HepG2 (cell line): ENCODE data around the gene ISG20. TPM values are rescaled to one million over a fixed set of nuclear protein-coding genes. Genes with fewer than 3 reads are reported as not detected.

Experiments
- ATAC-seq: fragments of 200-7000 bp; cut with Tn5 transposase; 3 replicates; pipeline ENCODE4 v1.9.1; 2020; ENCODE audit warnings: mild to moderate bottlenecking, moderate library complexity
- BruUV-seq: library from RNA; stranded (reverse); fragments of 400-500 nt; replicated peaks from 2 replicates; lab custom pipeline; 2021; lab: Mats Ljungman, UMichigan
- CTCF ChIA-PET: fragments of 300-600 bp; formaldehyde crosslinking; extraction: SDS; loops from one replicate; lab custom pipeline; 2021; ENCODE audit warnings: low total read pairs, inconsistent platforms, low intra/inter-chr PET ratio; lab: Yijun Ruan, JAX
- POLR2A ChIA-PET: fragments of 350-600 bp; sonication (Branson Sonifier 250); formaldehyde crosslinking; loops from one replicate; lab custom pipeline; 2020; ENCODE audit warnings: antibody characterized with exemption, inconsistent platforms; lab: Yijun Ruan, JAX
- DNase-seq: peaks from one replicate; pipeline ENCODE4 v3.0.0-alpha.2; 2015; ENCODE audit warnings: low spot score
- FAIRE-seq: peaks from 3 replicates; lab custom pipeline; 2011; peaks lifted over from hg19 to GRCh38; lab: Jason Lieb, UNC
- H2AFZ ChIP-seq: one replicate; pipeline ENCODE4 v1.6.1; 2011; ENCODE audit warnings: low read length, inconsistent platforms
- H3K27ac ChIP-seq: fragments of 300-600 bp; 3 replicates; pipeline ENCODE4 v1.8.0; 2011; ENCODE audit warnings: mixed run types, mild to moderate bottlenecking, mixed read lengths, low read length, inconsistent platforms; ENCODE audit not compliant: insufficient read depth; ENCODE audit errors: extremely low read length
- H3K27me3 ChIP-seq, 2 experiments: fragments of 200-600 bp in 1 of 2; 2 replicates in 1 of 2; 3 replicates in 1 of 2; pipeline versions ENCODE4 v1.6.0 to v1.8.0; 2011; ENCODE audit warnings: low read length in 2 of 2, mild to moderate bottlenecking in 2 of 2, moderate library complexity in 2 of 2, inconsistent platforms in 1 of 2; ENCODE audit not compliant: insufficient read depth in 2 of 2, control insufficient read depth in 1 of 2
- H3K36me3 ChIP-seq, 2 experiments: fragments of 200-600 bp in 1 of 2; replicated peaks in 1 of 2; 2 replicates in 1 of 2; 3 replicates in 1 of 2; pipeline versions ENCODE4 v1.5.1 to v1.8.0; 2011; ENCODE audit warnings: low read length in 2 of 2, inconsistent platforms in 1 of 2; ENCODE audit not compliant: insufficient read depth in 2 of 2, control insufficient read depth in 1 of 2
- H3K4me1 ChIP-seq: 2 replicates; pipeline ENCODE4 v1.5.1; 2012; ENCODE audit warnings: low read length, inconsistent platforms; ENCODE audit not compliant: insufficient read depth
- H3K4me2 ChIP-seq: 2 replicates; pipeline ENCODE4 v1.6.0; 2011; ENCODE audit warnings: low read depth, low read length, inconsistent platforms
- H3K4me3 ChIP-seq, 3 experiments: fragments of 200-600 bp in 1 of 3; sonication (generic), shearing (Covaris generic) in 1 of 3; replicated peaks in 1 of 3; 2 replicates each; pipeline ENCODE4 v1.5.1; 2011 to 2016; ENCODE audit warnings: low read length in 3 of 3, inconsistent platforms in 2 of 3, low read depth in 2 of 3, mild to moderate bottlenecking in 2 of 3, control low read depth in 1 of 3, mixed read lengths in 1 of 3; ENCODE audit not compliant: insufficient read depth in 1 of 3
- H3K79me2 ChIP-seq: one replicate; pipeline ENCODE4 v1.6.1; 2011; ENCODE audit warnings: low read length, inconsistent platforms; ENCODE audit not compliant: insufficient read depth
- H3K9ac ChIP-seq: 2 replicates; pipeline ENCODE4 v1.6.0; 2011; ENCODE audit warnings: mild to moderate bottlenecking, low read depth, low read length, inconsistent platforms; ENCODE audit not compliant: insufficient read depth
- H3K9me3 ChIP-seq: 2 replicates; pipeline ENCODE4 v1.5.1; 2012; ENCODE audit warnings: mild to moderate bottlenecking, low read length
- H4K20me1 ChIP-seq: 2 replicates; pipeline ENCODE4 v1.6.0; 2011; ENCODE audit warnings: inconsistent platforms, mild to moderate bottlenecking, low read length, moderate library complexity; ENCODE audit not compliant: insufficient read depth
- HNF1A ChIP-seq, 2 experiments: sonication (generic) in 1 of 2; formaldehyde crosslinking in 1 of 2; IDR thresholded peaks; 2 replicates each; pipeline versions ENCODE4 v1.4.0 to v1.6.1; 2016 to 2020; ENCODE audit warnings: borderline replicate concordance in 1 of 2, low read depth in 1 of 2, mild to moderate bottlenecking in 1 of 2, missing genetic modification reagents in 1 of 2
- ZC3H13 ChIP-seq: sonication (generic); formaldehyde crosslinking; IDR thresholded peaks from 2 replicates; pipeline ENCODE4 v1.8.1; 2023; ENCODE audit warnings: mild to moderate bottlenecking, missing genetic modification reagents, moderate library complexity
- ZHX2 ChIP-seq, 2 experiments: sonication (generic) in 1 of 2; formaldehyde crosslinking in 1 of 2; IDR thresholded peaks; 2 replicates each; pipeline versions ENCODE4 v1.6.1 to v1.9.0; 2014 to 2022; ENCODE audit warnings: antibody characterized with exemption in 1 of 2, borderline replicate concordance in 1 of 2, inconsistent platforms in 1 of 2, low read depth in 1 of 2, missing genetic modification reagents in 1 of 2
- ZNF343 ChIP-seq: sonication (generic); formaldehyde crosslinking; IDR thresholded peaks from 2 replicates; pipeline ENCODE4 v1.4.0; 2020; ENCODE audit warnings: mild to moderate bottlenecking, missing genetic modification reagents
- ZNF83 ChIP-seq: sonication (generic); formaldehyde crosslinking; IDR thresholded peaks from 2 replicates; pipeline ENCODE4 v1.4.0; 2020; ENCODE audit warnings: missing genetic modification reagents, mild to moderate bottlenecking, borderline replicate concordance
- ZNF850 ChIP-seq: sonication (generic); formaldehyde crosslinking; conservative IDR thresholded peaks from 2 replicates; pipeline ENCODE4 v1.9.0; 2021; ENCODE audit warnings: mild to moderate bottlenecking, missing genetic modification reagents
- WGBS: methylation state at CpG from one replicate; pipeline ENCODE4 v1.1.6; 2017; ENCODE audit warnings: low lambda C conversion rate; 5-methylcytosine and 5-hydroxymethylcytosine counted together
- in situ Hi-C: cut with HindIII; loops from 2 replicates; pipeline ENCODE4 v1.10.0; 2017; ENCODE audit warnings: low pct_unique_long_range_greater_than_20kb; ENCODE audit not compliant: extremely low pct_ligation_motif_present
- intact Hi-C: fragments of 100-400 bp; cut with micrococcal nuclease; formaldehyde crosslinking; loops from one replicate; pipeline ENCODE4 v1.10.0; 2022; ENCODE audit not compliant: unreplicated experiment
- polyA plus RNA-seq, 8 experiments: library from polyadenylated mRNA; depleted of rRNA in 3 of 8; stranded (reverse) in 7 of 8; unstranded in 1 of 8; fragments of >200 nt; fragmentation: Illumina TruSeq in 4 of 8; extraction: Trizol in 4 of 8; gene quantifications; 2 replicates each; pipeline versions ENCODE4 v1.2.1 to v1.2.3, GENCODE V29; 2011 to 2016; ENCODE audit warnings: low read depth in 4 of 8, missing spikeins in 1 of 8, mixed read lengths in 1 of 8; ENCODE audit not compliant: insufficient read depth in 1 of 8
- total RNA-seq, 5 experiments: library from RNA; depleted of rRNA; stranded (reverse); fragments of >200 nt; fragmentation: Illumina TruSeq; extraction: Trizol; gene quantifications; 2 replicates each; pipeline ENCODE4 v1.2.3, GENCODE V29; 2016; ENCODE audit warnings: low read depth in 1 of 5
- TF ChIP-seq, protein P1 (sequence below): IDR thresholded peaks from 2 replicates; pipeline ENCODE4 v1.6.1; 2018; ENCODE audit warnings: missing genetic modification reagents
- TF ChIP-seq, protein P2 (sequence below): IDR thresholded peaks from 2 replicates; pipeline ENCODE4 v1.6.1; 2016; ENCODE audit warnings: missing compliant biosample characterization, missing genetic modification reagents, borderline replicate concordance

The ISG20 gene
- total and polyA plus RNA-seq, 2 of the 13 experiments (the other 11 are each of a cell fraction or from before 2014, with no cell fraction given): 6.3 to 31.5 TPM

DNA sequence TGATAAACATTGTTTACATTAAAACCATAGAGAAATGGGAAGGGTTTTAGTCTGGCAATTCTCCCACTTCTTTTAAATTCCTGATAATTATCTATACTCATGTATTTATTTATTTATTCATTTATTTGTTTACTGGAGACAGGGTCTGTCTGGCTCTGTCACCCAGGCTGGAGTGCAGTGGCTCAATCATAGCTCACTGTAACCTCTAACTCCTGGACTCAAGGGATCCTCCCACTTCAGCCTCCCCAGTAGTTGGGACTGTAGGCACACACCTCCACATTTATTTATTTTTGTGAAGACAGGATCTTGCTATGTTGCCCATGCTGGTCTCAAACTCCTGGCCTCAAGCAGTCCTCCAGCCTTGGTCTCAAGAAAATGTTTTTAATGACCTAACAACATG is 20.1 kb upstream of the ISG20 start (continued):
- TF ChIP-seq, protein P1, sequence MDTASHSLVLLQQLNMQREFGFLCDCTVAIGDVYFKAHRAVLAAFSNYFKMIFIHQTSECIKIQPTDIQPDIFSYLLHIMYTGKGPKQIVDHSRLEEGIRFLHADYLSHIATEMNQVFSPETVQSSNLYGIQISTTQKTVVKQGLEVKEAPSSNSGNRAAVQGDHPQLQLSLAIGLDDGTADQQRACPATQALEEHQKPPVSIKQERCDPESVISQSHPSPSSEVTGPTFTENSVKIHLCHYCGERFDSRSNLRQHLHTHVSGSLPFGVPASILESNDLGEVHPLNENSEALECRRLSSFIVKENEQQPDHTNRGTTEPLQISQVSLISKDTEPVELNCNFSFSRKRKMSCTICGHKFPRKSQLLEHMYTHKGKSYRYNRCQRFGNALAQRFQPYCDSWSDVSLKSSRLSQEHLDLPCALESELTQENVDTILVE: no peak

GRCh38 chr15:88619796-88620195 is 19.0 kb upstream of the ISG20 start:
- FAIRE-seq: no peak
- in situ Hi-C loops (loop anchor here (5.0 kb wide), 1 partner anchor 152 kb away; the partner anchor contains the start of genes MRPL46 and MRPS11), intact Hi-C loops (loop anchor here (10.0 kb wide), 1 partner anchor 215 kb away; no protein-coding TSS in a partner anchor)
- Histone ChIP-seq H2AFZ (no peak overlapping the region), H3K4me1 (peaks cover 47% of the 10 kb centered on the region), H4K20me1 (peaks cover 25% of the 10 kb centered on the region), H3K4me2 (no peak overlapping the region), H3K4me3 (no peak overlapping the region), H3K79me2 (peaks cover 39% of the 10 kb centered on the region), H3K9me3 (no peaks in the 10 kb centered on the region), H3K27ac (no peak overlapping the region), H3K27me3 (no peaks in the 10 kb centered on the region), H3K36me3 (peaks cover 0 to 9% of the 10 kb centered on the region in 2 experiments; a peak in 2 of 5 replicates), H3K9ac (no peak overlapping the region)
- WGBS: 91% methylated on average over 2 of the region's 2 CpGs
- no peak for DNase-seq
- ChIA-PET POLR2A (no interaction called here), CTCF (no interaction called here)
- BruUV-seq: no TSS peak
- ATAC-seq: no peak
- TF ChIP-seq ZHX2 (IDR thresholded peaks at IDR 0.05; ENCODE audit: low read depth) (no peak), ZHX2 (CRISPR knock-in tag; IDR thresholded peaks at IDR 0.05; ENCODE audit: borderline replicate concordance) (no peak), ZNF850 (CRISPR knock-in tag) (no peak), ZC3H13 (no peak), ZNF343 (CRISPR knock-in tag) (no peak), ZNF83 (CRISPR knock-in tag) (no peak), HNF1A (IDR thresholded peaks at IDR 0.05; ENCODE audit: low read depth) (no peak), HNF1A (CRISPR knock-in tag; IDR thresholded peaks at IDR 0.05; ENCODE audit: borderline replicate concordance) (no peak)
- TF ChIP-seq, protein P2, sequence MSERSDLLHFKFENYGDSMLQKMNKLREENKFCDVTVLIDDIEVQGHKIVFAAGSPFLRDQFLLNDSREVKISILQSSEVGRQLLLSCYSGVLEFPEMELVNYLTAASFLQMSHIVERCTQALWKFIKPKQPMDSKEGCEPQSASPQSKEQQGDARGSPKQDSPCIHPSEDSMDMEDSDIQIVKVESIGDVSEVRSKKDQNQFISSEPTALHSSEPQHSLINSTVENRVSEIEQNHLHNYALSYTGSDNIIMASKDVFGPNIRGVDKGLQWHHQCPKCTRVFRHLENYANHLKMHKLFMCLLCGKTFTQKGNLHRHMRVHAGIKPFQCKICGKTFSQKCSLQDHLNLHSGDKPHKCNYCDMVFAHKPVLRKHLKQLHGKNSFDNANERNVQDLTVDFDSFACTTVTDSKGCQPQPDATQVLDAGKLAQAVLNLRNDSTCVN (CRISPR knock-in tag): no peak
